HK-2 (cell line): ENCODE data around the gene PTPRN2.

Experiments
- DNase-seq: peaks from one replicate; pipeline ENCODE4 v3.0.0-alpha.2; 2018; ENCODE audit not compliant: unreplicated experiment

PTPRN2 gene

GRCh38 chr7:157550300-157551275 lies 1037.0 kb downstream of the PTPRN2 start:
- DNase-seq, result no peak

GRCh38 chr7:157549612-157550299 lies 1037.9 kb downstream of the PTPRN2 start:
- DNase-seq, result no peak

- no peak for DNase-seq
These were observed 1038.8 kb downstream of the PTPRN2 start for GRCh38 chr7:157548691-157549303.

- DNase-seq, result no peak
These were observed 1040.0 kb downstream of the PTPRN2 start for GRCh38 chr7:157547611-157548010.

GRCh38 chr7:157547102-157547501 lies 1040.5 kb downstream of the PTPRN2 start:
- no peak for DNase-seq

GRCh38 chr7:157545681-157546060 lies 1042.0 kb downstream of the PTPRN2 start:
- DNase-seq, result no peak

- no peak for DNase-seq
These were observed 1042.5 kb downstream of the PTPRN2 start for GRCh38 chr7:157544980-157545680.

GRCh38 chr7:157544226-157544625 lies 1043.4 kb downstream of the PTPRN2 start:
- no peak for DNase-seq

GRCh38 chr7:157543791-157544190 lies 1043.8 kb downstream of the PTPRN2 start:
- DNase-seq, result no peak

GRCh38 chr7:157543276-157543675 lies 1044.3 kb downstream of the PTPRN2 start:
- no peak for DNase-seq

- DNase-seq, result no peak
These were observed 1045.3 kb downstream of the PTPRN2 start for GRCh38 chr7:157542068-157543021.

- DNase-seq, result no peak
These were observed 1046.1 kb downstream of the PTPRN2 start for GRCh38 chr7:157541295-157542067.

GRCh38 chr7:157540606-157541294 lies 1046.9 kb downstream of the PTPRN2 start:
- no peak for DNase-seq

GRCh38 chr7:157540020-157540419 lies 1047.6 kb downstream of the PTPRN2 start:
- no peak for DNase-seq

- DNase-seq, result no peak
These were observed 1048.1 kb downstream of the PTPRN2 start for GRCh38 chr7:157539521-157539920.

GRCh38 chr7:157538735-157539134 lies 1048.9 kb downstream of the PTPRN2 start:
- DNase-seq, result no peak

GRCh38 chr7:157538321-157538720 lies 1049.3 kb downstream of the PTPRN2 start:
- no peak for DNase-seq

- DNase-seq, result no peak
These were observed 1050.6 kb downstream of the PTPRN2 start for GRCh38 chr7:157537056-157537455.

- no peak for DNase-seq
These were observed 1055.6 kb downstream of the PTPRN2 start for GRCh38 chr7:157532068-157532467.
